Activated naive CD4-positive, alpha-beta T cell treated with anti-CD3 and anti-CD28 coated beads, Interleukin-2, amount 50 U/mL, for 16 hours (primary cell): Measurements from ENCODE around the gene ITGB2.
"Not testable (repeated sequence)": the region's sequence is repeated elsewhere in the genome, so short reads cannot be mapped to it uniquely, and the experiment has no call there.

ENCODE experiments used
- DNase-seq: peaks from one replicate; pipeline ENCODE4 v3.0.0-alpha.2; 2020

ITGB2 gene

GRCh38 chr21:44925378-44925755, 4.7 kb upstream of the ITGB2 start:
- no peak for DNase-seq

- DNase-seq, result peak; percentile 21
These were observed 4.1 kb upstream of the ITGB2 start for GRCh38 chr21:44924606-44925377.

- DNase-seq, result no peak
These were observed 2.9 kb upstream of the ITGB2 start for GRCh38 chr21:44923480-44924084.

DNA sequence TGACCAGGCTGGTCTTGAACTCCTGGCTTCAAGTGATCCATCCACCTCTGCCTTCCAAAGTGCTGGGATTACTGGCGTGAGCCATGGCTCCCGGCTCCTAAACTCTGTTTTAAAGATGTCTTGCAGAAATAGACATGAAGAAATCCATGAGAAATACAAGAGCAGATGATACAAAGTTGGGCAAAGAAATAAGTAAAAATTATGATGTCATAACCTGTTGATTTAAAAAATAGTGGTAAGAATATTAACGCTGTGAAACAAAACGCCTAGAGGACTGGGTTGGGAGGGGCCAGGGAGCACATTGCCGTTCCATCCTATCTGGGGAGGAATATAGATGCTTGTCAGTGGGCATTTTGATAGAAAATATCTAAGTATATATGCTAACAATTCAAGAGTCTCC, 1.2 kb upstream of the ITGB2 start:
- no peak for DNase-seq

- no peak for DNase-seq
These were observed 596 bp downstream of the ITGB2 start for GRCh38 chr21:44919913-44920693.

GRCh38 chr21:44919111-44919912, 1.4 kb downstream of the ITGB2 start:
- DNase-seq, result no peak

GRCh38 chr21:44918581-44919033, 2.1 kb downstream of the ITGB2 start:
- DNase-seq, result no peak

GRCh38 chr21:44918107-44918470, 2.6 kb downstream of the ITGB2 start:
- no peak for DNase-seq

DNA sequence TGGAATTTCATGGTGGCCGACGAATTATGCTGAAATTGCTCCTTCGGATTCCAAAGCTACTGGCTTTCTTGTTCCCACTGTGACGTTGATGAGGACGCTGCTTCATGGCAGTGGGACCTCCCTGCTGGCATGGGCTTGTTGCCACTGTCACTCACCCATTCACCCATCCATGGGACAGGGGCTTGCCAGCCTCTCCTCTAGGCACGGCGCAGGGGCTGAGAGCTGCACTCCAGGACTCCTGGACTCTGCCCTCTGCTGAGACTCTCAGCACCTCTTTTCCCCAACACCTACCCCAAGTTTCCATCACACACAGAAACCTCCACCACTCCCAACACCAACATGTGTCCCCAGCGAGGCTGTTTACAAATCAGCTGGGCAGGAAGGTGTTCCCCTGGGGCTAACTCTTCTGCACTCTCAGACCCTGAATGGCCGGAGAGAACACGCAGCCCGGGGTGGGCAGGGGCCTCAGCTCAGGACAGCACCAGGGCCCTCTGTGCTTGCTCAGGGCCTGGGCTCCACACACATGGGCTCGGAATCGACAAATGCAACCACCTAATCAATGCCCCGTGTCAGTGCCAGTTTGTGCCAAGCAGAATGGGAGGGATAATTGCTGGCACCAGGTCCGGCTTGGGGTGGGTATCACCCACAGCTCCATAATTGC, 3.1 kb downstream of the ITGB2 start:
- DNase-seq, result no peak

GRCh38 chr21:44916965-44917364, 3.7 kb downstream of the ITGB2 start:
- no peak for DNase-seq

DNA sequence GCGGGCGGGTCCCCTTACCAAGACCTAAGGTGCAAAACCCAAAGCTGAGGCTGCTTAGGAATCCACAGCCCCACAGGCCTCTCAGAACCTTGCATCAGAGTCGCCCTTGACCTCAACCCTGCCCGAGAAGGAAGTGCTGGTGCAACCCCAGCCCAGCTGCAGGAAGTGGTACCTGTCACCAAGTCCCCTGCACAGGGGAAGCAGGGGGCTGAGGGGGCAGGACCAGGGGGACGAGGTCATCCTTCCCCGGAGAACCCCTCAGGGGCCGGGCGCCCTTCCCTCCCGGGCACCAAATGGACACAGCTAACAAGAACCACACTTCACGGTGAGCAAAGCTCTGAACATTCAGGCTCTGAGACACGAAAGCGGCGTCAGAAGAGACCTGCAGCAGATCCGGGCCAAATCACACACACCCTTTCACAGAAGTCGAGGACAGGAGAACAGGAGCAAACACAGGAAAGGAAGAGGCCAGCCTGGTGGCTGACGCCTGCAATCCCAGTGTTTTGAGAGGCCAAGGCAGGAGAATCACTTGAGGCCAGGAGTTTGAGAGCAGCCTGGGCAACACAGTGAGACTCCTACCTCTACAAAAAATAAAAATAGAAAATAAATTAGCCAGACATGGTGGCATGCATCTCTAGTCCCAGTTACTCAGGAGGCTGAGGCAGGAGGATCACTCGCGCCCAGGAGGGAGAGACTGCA, 6.4 kb downstream of the ITGB2 start:
- no peak for DNase-seq

DNA sequence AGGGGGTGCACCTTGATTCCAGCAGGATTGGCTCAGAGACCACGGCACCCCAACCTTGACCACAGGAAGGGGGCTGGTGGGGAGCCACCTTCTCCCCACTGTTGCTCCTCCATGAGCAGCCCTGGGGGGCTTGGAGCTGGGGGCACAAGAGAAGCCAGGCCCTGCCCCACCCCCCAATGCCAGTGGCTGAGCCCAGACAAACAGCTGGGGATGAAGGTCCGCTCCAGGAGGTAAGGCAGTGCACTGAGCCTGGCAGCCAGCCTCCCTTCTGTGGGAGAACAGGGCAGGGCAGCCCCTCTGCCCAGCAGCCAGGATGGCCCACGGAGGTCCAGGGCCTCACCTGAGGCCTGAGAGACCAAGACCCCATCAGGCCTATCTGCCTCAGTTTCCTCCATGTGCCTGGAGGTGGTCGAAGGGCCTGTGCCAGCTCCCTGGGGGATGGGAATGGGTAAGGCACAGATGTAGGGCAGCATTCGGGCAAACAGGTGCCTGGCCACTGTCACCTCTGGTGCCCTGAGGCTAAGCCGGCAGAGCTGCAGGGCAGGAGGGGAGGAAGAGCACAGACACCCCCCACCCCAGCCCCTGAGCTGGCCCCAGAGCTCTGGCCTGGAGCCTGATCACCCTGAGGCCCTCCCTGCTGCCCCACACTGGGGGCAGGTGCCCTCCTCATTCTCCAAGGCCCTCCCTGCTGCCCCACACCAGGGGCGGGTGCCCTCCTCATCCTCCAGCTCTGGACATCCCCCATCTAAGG, 7.1 kb downstream of the ITGB2 start:
- no peak for DNase-seq

- not testable (repeated sequence) for DNase-seq
These were observed 7.9 kb downstream of the ITGB2 start for GRCh38 chr21:44912506-44913412.

GRCh38 chr21:44912158-44912473, 8.6 kb downstream of the ITGB2 start:
- DNase-seq, result no peak

GRCh38 chr21:44911384-44912157, 9.1 kb downstream of the ITGB2 start:
- peak; percentile 57 for DNase-seq

DNA sequence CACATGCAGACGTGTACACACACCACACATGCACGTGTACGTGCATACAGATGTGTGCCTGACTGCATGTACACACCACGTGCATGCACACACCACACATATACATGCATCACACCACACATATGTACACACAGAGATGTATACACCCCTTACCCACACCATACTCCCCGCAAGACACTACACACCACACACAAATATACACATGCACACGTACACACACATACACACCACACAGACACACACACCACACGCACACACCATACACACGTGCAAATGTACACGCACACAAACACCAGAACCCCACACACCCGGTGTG, 9.7 kb downstream of the ITGB2 start:
- DNase-seq, result no peak

DNA sequence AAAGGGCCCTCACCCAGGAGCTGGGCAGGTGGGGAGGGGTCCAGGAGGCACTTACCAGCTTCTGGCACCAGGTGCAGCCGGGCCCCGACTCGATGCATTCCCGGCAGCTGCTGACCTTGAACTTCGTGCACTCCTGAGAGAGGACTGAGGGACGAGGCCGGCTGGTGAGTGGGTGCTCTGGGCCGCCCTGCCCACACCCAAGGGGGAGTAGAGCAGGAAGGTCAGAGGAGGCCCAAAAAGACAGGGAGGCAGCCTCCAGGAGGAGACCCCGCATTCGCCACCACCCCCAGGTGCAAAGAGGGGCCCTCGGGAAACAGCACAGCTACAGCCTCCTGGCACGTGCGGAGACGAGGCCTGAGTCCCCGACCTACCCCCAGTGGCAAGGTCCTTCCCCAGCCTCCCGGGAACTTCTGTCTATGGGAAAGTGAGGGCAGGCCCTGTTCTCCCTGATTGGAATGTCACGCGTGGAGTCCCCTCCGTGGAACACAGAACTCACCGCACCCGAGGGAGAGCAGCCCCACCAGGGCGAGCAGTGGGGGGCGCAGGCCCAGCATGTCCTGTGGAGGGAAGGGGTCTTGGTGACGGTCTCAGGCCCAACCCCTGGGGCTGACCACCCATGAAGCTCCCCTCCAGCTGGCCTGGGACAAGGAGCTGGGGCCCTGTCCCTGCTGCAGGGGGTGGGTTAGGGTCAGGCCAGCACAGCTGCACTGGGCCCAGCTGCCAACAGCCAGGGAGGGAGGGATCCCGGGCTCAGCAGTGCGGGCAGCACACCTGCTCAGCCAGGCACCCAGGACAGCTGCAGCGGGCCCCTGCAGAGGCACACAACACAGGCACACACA, 10.3 kb downstream of the ITGB2 start:
- no peak for DNase-seq

- no peak for DNase-seq
These were observed 11.0 kb downstream of the ITGB2 start for GRCh38 chr21:44909719-44910118.

DNA sequence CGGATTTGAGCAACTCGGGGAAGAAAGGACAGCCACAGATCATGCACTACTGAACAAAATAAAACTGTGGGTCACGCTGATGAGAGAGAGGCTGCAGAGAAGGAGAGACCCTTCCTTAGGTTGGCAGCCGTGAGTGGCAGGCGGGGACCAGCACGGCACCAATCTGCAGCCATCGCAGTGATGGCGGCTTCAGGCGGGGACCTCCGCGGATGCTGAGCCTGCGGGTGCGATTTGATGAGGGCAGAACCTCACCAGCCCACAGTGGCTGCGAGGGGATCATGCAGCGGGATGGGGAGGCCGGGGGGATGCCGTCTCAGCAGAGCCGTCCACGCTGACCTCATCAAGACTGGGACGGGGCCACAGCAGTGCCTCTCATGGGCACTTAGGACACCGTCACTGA, 11.8 kb downstream of the ITGB2 start:
- DNase-seq, result no peak
